ENCODE results near the gene ATP5PB.

The ATP5PB gene

GRCh38 chr1:111466480-111466879 is 17.2 kb downstream of the ATP5PB start:
- TF ChIP-seq CTCF (IDR thresholded peaks at IDR 0.05; ENCODE audit: borderline replicate concordance, insufficient read depth, low read depth, low read length): no peak
- no peak overlapping the region for H3K4me3 ChIP-seq (ENCODE audit: low read depth, low read length)

- no peak for TF ChIP-seq CTCF (IDR thresholded peaks at IDR 0.05; ENCODE audit: borderline replicate concordance, insufficient read depth, low read depth, low read length)
- no peak overlapping the region for H3K4me3 ChIP-seq (ENCODE audit: low read depth, low read length)
Observed at GRCh38 chr1:111467865-111468716, 18.8 kb downstream of the ATP5PB start.

DNA sequence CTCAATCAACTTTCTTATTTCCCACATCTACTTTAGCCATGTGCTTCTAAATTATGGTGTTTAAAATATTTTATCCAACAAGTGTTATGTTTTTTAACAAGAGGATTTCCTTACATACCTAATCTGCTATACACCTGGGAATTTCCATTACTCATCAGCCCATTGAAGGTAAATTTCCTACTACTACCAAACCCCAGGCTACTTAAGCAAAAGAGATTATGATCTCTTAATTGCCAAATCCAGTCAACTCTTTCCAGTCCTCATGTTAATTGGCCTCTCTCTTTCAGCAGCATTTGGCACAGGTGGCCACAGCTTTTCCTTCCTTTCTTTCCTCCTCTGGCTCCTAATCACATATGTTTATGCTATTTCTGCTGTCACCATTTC is 19.4 kb downstream of the ATP5PB start:
- no peak for TF ChIP-seq CTCF (IDR thresholded peaks at IDR 0.05; ENCODE audit: borderline replicate concordance, insufficient read depth, low read depth, low read length)

DNA sequence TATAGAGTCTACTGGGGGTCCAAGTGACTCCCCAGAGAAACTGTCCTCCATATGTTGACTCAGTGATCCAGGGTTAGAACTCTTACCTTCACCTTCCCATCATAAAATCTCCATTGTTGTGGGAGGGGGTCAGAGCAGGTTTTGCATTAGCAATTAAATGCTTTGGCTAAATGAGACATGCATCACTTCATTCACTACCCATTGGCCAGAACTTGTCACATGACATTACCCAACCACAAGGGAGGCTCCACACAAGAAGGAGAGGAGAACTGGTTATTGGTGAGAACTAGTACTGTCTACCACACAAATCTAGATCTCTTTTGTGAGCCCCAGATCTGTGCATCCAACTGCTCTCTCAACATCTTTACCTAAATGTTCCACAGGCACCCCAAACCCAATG is 20.3 kb downstream of the ATP5PB start:
- no peak overlapping the region for H3K4me3 ChIP-seq (ENCODE audit: low read depth, low read length)
- no peak for TF ChIP-seq CTCF (IDR thresholded peaks at IDR 0.05; ENCODE audit: borderline replicate concordance, insufficient read depth, low read depth, low read length)

More for the DNA sequence above, 19.4 kb downstream of the ATP5PB start:
- no peak overlapping the region for H3K4me3 ChIP-seq (ENCODE audit: low read depth, low read length)

GRCh38 chr1:111470596-111470995 is 21.3 kb downstream of the ATP5PB start:
- TF ChIP-seq CTCF (IDR thresholded peaks at IDR 0.05; ENCODE audit: borderline replicate concordance, insufficient read depth, low read depth, low read length): no peak
- no peak overlapping the region for H3K4me3 ChIP-seq (ENCODE audit: low read depth, low read length)

DNA sequence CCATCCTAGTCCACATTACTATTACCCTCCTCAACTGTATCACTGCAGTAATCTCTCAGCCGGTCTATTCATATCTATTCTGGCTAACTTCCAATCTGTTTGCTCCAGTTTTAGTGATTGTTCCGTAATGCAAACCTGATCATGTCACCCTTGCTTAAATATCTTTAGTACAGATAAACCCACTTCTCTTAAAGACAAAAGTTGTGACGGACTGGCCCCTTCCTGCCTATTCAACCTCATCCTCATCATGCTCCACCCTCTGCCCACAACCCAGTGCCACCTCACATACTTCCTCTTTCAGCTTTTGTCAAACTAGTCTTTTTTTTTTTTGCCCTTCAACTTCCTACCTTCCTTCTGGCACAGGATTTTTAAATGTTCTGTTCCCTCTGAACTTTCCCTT is 21.7 kb downstream of the ATP5PB start:
- no peak for TF ChIP-seq CTCF (IDR thresholded peaks at IDR 0.05; ENCODE audit: borderline replicate concordance, insufficient read depth, low read depth, low read length)
- no peak overlapping the region for H3K4me3 ChIP-seq (ENCODE audit: low read depth, low read length)

DNA sequence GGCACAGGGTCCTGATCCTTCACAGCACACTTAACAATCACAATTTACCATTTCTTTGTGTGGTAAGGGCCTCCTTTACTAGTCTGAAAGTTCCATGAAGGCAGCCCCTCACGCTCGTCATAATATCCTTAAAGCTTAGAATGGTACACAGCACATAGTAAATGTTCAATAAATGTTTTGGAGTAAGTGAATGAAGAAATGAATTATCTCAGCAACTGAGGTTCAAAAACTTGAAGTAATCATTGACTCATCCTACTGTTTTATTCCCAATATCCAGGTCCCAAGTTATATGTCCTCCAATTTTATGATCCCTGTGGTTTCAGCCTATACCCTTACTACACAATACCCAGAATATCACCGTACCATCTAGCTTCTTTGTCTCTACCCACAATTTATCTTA is 22.3 kb downstream of the ATP5PB start:
- H3K4me3 ChIP-seq (ENCODE audit: low read depth, low read length): no peak overlapping the region
- TF ChIP-seq CTCF (IDR thresholded peaks at IDR 0.05; ENCODE audit: borderline replicate concordance, insufficient read depth, low read depth, low read length): no peak

Measured in GM12875 (cell line).